Smooth muscle cell of the brain vasculature (primary cell): Measurements from ENCODE around the gene GABRA6.
"Not testable (repeated sequence)": the region's sequence is repeated elsewhere in the genome, so short reads cannot be mapped to it uniquely, and the experiment has no call there.

Experiments
- DNase-seq: peaks from one replicate; pipeline ENCODE4 v3.0.0-alpha.2; 2012; ENCODE audit warnings: low read depth, low spot score

The GABRA6 gene

DNA sequence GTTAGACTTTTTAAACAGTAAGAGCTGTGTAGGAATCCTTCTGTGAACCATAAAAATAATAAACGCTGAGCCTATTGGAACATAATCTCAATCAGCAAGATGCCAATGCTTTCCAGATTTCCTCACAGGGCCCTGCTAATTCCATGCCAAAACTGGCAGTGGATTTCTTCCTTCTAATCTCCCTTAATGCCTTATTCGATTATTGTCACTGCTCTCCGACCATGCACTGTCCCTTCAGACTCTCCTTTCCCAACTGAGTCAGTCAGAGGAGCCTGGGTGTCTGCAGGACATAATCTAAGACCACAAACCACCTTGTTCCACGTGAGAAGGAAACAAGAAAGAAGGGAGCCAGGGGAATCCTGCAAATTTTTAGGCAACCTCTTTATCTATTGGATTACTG lies at the start of gene GABRA6:
Gene GABRA6, plus strand, starts transcription at position 261 of the 400 bp plus-strand sequence. CDS start 269 bp downstream, outside the sequence.
- no peak for DNase-seq

DNA sequence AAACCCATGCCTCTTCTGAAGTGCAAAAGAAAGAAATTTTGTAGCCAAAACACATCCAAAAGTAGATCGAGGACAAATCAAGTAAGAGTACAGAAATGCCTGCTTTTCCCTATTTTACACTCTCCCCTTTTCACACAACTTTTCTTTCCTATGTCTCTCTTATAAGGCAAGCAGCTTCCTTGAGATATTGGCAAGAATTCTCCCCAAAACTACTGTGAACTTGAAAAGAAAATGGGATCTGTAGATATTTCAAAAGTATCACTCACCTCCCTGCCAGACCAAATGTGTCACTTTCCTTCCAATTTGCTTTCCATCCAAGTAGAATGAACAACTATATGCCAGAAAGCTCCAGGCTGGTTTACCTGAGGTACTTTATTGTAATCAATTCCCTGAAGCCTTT lies 47.9 kb upstream of the GABRA6 start:
- DNase-seq, result no peak

DNA sequence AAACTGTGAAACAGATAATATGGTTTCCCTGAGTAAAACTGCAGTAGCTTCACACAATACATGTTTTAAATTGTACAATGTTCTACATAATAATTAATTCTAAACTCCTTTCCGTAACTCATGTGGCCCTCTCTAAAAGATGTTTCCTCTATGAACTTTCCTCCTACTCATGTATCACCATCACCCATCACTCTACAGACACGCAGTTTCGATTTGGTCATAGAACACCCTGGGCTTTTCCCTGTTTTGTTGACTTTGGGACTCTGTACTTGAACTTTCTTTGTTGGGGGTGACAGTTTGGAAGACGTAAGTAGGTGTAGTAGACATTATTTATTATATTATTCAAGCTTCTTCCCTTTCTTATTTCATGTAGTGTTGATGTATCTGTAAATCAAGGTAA lies 44.1 kb upstream of the GABRA6 start:
- no peak for DNase-seq

DNA sequence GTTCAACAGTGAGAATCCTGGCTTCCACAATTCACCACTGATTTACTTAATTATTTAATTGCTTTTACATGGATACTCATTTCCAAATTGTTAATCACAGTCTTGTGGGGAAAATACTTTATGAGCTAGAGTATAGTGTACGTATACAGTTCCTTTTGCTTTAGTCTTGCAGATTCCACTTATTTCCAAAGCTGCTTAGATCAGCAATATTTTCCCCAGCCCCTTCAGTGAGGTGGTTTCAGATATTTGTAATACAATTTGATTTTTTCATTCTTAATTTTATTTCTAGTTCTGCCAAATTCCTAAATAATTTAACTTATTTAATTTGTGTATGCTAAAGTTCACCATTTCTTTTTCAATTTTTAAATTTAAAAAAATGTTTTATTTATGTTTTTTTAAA lies 40.3 kb upstream of the GABRA6 start:
- no peak for DNase-seq

DNA sequence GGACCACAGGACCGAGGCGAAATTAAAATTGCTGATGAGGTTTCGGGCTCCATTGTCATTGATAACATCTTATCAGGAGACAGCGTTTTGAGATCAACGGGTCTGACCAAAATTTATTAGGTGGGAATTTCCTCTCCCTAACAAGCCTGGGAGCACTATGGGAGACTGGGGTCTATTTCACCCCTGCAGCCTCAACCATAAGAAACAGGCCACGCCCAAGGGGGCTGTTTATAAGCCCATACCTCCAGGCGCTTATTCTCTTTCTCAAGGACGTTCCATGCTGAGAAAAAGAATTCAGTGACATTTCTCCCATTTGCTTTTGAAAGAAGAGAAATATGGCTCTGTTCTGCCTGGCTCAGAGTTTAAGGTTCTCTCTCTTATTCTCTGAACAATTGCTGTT lies 33.6 kb upstream of the GABRA6 start:
- DNase-seq, result not testable (repeated sequence)

DNA sequence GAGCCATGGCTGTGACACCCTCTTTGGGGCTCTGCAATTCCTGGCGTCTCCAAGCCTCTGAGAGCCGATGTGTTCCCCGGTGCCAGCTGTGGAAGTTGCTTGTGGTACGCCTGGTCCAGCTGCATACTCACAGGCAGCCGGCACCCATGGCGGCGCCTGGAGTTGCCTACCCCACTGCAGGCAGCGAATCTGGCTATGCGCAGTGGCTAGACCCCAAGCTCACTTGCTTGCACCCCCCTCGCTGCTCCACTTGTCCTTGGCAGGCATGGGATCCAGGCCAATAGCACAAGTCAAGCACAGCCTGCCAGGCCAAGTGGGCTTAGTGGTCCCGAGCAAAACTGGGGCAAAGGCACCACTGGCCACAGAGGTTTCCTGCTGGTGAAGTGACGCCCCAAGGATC lies 24.7 kb upstream of the GABRA6 start:
- no peak for DNase-seq

DNA sequence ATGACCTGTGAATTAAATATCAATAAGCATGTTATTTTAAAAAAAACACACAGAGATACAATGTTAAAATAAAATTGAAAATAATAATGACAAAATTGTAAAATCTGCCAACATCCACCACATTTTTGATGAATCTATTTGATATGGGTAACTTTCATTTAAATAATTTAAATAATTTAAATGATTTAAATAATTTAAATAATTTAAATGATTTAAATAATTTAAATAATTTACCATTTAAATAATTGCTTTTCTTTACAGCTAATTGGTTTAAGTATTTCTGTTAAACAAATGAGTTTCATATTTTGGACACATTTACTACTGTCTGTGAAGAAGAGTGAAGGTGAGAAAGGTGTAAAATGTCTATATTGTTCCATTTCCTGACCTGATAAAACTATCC lies 22.1 kb upstream of the GABRA6 start:
- no peak for DNase-seq

DNA sequence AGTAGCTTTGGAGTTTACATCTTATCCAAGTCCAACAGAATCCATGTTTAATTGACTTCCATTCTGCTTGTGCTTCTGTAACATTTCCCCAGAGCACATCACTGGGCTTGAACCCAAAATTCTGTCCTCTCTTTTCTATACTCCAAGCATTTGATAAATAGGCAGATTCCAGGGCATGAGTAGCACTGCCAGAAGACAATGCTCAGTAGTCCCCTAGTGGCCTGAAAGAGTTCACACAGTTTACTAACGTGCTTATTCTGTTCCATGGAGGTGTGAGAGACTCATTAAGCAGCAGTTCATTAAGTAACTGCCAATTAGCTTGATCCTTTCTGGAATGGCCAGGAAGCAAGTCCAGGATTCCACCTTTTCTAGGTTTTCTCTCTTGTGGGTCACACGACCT lies 9.4 kb upstream of the GABRA6 start:
- no peak for DNase-seq

DNA sequence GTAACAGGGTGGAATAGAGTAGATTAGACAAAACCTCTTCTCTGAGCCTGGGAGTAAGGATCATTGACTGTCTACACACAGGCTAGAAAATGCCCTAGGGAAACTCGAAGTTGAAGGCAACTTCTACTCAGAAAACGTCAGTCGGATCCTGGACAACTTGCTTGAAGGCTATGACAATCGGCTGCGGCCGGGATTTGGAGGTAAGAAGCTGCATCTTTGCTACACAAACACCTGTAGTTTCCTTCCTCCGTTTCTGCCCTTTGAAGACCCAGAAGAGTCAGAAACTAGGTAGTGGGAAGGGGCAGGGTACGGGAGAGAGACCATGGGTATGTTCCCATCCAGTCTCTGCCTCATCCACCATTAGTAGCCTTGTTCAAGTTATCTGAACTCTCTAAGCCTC lies 628 bp downstream of the GABRA6 start:
- DNase-seq, result no peak

DNA sequence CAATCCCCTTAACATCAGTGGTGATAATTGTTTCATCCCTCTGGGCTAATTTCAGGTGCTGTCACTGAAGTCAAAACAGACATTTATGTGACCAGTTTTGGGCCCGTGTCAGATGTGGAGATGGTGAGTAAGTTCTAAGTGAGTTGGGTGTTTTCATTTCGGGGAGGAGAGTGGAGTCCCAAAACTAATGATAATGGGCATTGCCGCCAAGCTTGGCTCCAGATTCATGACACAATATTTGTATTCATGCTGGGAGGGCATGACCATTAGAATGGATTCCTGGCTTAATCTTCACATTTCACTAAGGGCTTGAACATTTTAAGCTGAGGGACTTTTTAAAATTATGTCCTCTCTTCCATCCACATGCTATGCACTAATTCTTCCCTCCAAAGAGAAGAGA lies 1.4 kb downstream of the GABRA6 start:
- no peak for DNase-seq

DNA sequence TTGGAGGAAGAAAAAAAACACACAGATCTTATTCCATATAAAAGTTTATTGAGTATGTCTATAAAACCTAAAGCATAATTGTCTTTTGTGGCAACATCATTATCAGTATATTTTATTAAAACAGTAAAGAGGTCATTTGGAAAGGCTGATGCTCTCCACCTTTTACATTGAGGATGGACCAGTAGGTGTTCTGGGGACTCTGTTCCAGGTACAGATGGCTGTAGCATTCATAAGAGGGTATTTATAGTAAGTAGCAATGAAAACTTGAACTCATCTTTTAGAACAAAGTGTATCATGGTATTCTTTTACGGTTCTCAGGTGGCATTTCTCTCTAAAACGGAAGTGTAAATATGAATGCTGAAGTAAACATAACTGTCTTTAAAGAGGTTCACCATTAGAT lies 1.8 kb downstream of the GABRA6 start:
- no peak for DNase-seq

DNA sequence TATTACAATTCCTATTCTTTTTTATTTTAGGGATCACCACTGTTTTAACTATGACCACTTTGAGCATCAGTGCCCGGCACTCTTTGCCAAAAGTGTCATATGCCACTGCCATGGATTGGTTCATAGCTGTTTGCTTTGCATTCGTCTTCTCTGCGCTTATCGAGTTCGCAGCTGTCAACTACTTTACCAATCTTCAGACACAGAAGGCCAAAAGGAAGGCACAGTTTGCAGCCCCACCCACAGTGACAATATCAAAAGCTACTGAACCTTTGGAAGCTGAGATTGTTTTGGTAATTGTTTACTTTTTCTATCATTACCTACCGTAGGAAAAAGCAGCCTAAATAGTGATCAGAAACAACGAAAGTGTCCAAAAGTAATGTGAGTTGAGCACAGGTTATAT lies 6.4 kb downstream of the GABRA6 start:
- DNase-seq, result no peak

DNA sequence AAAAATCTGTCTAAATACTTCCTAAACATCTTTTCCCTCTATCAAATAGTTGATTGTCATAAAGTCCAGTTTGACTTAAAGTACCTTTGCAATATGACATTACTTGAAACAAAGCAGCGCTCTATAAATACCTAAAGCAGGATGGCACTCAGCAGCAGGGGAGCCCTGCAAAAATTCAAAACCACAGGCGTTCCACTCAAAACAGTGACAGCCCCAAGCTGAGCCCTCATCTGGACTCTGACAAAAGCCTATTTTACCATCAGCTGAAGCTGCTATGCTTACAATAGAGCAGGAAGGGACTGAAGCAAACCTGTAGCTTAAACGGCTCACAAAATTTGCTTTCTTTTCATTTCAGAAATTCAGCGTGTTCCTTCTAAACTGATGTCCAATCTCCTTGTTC lies 11.5 kb downstream of the GABRA6 start:
- no peak for DNase-seq

DNA sequence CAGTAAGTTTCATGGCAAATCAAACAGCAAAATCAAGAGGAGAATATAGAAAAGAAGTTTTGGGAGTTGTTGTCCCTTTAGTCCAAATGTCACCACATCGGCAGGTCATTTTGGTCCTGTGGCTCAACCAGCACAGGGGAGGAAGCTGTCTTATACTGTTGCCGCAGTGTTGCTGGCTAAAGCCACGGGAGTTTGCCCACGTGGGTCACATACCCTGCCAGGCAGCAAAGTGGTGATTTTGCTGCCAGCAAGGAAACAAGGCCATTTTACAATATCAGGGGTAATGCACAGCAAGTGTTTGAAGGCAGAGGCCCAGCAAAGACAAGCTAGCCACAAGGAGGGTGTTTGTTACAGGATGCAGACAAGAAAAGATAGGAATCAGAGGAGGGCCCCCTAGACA lies 14.5 kb downstream of the GABRA6 start:
- no peak for DNase-seq

DNA sequence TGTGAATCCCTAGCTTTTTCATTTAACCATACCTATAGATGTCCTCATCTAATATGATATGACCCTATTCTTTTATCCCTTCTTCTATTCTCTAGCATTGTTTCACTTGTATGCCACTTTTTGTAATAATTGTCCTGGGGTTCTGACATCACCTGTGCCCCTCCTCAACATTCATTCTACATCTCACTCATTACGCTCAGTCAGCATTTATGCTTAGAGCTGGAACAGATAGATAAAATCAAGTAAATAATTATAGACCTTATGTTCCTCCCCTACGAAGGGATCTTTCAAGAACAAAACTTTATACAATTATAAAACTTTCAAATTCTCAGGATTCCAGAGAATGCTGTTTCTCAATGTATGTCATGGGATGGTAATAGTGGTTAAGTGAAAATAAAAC lies 18.0 kb downstream of the GABRA6 start:
- DNase-seq, result no peak

DNA sequence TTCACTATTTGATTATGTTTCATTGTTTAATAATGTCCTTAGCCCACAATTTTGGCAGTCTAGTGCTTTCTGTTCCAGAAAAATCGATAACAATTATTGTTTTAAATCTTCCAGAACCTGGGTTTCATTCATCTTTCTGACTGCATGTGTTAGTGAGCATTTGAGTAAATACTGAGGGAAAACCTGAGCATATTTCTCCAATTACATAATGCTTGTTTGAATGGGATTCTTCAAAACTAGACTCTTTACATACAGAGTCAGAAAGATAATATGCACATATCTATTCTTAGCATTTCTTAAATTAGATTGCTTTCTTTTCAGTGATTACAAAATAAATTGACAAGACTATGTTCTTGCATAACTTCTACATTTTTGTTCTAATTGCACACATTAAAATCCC lies 21.9 kb downstream of the GABRA6 start:
- no peak for DNase-seq

DNA sequence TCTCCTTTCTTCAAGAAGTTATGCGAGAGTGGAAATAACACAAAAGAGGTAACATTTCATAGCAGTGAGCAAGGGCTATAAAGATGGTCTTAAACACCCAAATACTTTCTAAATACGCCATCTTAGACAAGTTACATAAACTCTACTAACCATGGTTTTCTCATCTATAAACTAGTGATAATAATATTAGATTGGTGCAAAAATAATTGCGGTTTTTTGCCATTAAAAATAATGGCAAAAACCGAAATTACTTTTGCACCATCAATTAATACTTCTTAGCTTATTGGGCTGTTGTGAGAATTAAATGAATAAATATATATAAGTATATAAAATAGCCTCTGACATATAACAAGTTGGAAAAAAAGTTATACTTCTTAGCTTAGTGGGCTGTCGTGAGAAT lies 23.7 kb downstream of the GABRA6 start:
- no peak for DNase-seq

DNA sequence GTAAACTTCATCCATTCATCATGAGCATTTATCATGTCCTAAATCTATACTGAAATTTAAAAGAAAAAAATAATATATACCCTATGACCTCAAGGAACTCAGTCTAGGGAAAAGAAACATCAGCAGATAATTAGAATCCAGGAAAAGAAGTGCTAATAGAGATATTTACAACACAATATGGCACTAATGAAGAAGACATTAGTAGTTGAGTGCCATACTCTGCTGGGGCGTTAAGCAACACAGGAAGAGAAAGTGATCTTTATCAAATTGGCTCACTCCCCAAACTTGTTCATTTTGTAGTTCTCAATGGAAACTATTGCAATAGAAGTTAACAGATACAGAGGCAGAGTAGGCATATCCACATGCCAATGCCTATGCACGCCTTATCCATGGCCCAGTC lies 27.5 kb downstream of the GABRA6 start:
- DNase-seq, result no peak

DNA sequence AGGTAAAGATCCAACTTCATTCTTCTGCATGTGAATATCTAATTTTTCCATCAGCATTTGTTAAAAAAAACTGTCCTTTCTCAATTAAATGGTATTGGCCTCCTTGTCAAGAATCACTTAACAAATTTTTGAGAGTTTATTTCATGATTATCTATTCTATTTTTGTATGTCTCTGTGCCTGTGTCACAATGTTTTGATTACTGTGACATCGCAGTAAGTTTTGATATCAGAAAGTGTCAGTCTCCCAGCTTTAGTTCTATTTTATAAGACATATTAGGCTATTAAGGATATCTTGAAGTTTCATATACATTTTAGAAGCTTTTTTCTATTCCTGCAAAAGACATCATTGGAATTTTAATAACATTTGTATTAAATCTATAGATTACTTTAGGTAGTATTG lies 33.6 kb downstream of the GABRA6 start:
- no peak for DNase-seq

DNA sequence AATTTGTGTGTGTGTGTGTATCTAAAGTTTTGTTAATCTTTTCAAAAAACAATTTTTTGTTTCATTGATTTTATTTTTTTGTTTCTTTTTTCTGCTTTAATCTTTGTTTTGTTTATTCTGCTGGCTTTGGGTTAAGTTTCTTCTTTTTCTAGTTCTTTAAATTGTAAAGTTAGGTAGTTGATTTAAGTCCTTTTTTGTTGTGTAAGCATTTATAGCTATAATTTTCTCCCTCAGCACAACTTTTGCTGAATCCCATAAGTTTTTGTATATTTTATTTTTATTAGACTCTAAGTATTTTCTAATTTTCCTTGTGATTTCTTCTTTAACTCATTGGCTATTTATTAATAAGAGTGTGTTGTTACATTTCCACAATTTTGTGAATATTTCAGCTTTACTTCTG lies 34.9 kb downstream of the GABRA6 start:
- no peak for DNase-seq

DNA sequence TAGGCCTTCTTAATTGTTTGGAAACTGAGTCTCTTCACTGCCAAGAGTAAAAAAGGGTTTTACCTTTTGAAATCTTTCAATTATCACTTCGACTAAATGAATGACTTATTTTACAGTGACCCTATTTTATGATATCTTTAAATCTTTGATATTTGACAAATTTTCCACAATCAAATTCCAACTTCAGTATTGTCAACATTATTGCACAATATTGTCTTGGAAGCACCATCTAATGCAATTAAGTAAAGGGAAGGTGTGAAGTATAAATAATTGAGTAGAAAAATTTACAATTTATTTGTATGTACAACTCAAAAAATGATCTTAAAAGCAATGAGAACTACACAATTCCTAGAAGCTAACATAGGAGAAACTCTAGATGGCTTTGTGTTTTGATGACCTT lies 49.2 kb downstream of the GABRA6 start:
- DNase-seq, result no peak

DNA sequence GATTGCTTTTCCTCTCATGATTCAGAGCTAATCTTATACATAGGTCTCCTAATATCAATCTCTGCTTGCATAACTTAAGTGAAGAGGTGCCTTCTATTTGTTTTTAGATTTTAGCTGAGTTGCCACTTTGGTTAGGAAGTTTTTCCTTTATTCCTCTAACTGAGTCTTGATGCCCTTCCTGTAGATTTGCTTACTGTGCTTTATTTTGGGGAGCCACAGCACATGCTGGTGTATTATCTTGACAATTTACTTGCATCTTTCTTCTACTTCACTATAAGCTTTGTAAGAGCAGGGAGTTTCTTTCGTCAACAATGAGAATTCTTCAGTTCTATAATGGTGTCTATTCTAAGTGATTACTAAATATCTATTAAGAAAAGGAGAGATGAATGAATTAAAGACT lies 54.9 kb downstream of the GABRA6 start:
- DNase-seq, result no peak

DNA sequence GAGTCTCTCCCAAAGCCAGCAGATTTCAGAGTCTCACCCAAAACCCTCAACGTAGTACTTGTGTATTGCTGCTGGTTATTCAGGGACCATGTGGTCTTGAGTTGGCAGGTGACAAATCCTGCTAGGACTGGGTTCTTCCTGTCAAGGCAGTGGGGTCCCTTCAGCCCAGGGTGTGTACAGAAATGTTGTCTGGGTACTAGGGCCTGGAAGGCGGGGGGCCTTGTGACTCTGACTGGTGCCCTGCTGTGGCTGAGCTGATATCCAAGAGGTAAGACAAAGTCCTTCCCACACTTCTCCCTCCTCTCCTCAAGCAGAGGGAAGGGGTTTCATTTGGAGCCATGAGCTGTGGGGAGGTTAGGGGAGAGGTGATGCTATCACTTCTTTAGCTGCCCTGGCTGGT lies 58.8 kb downstream of the GABRA6 start:
- DNase-seq, result no peak

DNA sequence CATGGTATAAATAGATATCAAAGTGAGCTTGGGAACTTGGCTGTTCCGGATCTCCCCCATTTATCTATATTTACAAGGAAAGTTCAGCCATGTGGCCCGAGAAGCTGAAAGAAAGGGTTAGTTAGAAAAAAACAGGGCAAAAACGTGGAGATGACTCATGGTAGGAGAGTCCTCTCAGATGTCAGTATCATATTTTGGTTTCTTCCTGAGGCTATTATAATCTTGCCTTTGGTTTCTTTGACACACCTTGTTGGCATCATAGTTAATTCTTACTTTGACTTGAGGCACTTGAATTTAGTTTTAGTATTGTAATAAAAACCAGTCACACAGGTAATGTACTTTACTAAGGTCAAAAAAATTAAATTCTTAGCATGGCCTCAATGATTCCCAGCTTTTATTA lies 59.9 kb downstream of the GABRA6 start:
- no peak for DNase-seq

DNA sequence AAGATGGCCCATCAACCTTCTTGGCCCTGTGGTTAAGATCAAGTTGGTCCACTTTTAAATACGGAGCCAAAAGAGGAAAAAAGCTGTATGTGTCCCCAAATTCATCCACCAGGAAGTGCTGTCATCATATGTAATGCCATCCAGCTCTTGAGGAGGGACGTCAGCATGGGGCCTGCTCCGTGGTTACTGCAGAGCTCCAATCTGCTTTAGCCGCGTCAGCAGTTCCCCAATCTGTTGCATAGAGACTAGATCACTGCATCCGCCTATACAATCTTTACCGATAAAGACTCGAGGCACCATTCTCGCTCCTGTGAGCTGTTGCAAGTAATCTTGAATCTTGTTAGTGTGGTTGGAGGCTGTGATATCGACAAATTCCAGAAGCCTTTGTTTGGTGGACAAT lies 65.7 kb downstream of the GABRA6 start:
- no peak for DNase-seq
